NCI-H2196 treated with DMSO at 0.1 percent for 48 hours (cell line): ENCODE results near the gene ALDH7A1.
"Not testable (repeated sequence)": the region's sequence is repeated elsewhere in the genome, so short reads cannot be mapped to it uniquely, and the experiment has no call there.

ENCODE experiments used
- DNase-seq: peaks from one replicate; lab custom pipeline; 2025; ENCODE audit not compliant: unreplicated experiment; lab: John Stamatoyannopoulos, UW

ALDH7A1 gene

DNA sequence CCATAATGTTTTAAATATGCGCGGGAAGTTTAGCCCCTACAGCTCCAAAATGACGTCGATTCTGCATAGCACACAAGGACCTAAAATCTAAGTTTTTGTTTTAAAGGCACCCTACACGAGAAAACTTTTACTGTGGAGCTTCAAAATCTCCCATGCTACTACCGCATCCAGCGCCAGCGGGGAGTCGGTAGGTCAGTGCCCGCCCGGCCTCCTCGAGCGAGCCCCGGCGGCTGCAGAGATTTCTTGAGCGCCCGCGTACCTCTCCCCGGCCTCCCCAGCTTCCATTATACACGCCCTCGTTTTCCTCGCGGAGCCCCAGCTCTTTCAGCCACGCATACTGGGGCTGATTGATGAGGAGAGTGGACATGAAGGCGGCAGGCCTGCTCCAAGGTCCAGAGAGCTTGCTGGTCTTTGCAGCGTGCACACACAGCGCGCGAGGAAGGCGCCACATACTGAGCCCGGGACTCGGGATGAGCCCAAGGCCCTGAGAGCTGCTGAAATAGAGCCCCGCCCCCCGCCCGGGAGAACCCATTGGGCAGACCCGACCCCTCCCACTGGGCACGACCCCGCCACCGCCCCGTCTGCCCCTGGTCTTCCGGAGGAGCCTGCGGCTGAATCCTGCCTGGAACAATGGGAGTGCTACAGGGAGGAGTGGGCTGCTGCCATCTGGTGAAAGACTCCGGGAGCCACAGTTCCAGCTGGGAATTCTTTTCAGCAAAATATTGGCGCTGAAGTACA, at the start of gene ALDH7A1:
Gene ALDH7A1 (minus strand): TSS at position 472 of the 738 bp plus-strand sequence. CDS start 21 bp downstream, at position 451.
- no peak for DNase-seq

DNA sequence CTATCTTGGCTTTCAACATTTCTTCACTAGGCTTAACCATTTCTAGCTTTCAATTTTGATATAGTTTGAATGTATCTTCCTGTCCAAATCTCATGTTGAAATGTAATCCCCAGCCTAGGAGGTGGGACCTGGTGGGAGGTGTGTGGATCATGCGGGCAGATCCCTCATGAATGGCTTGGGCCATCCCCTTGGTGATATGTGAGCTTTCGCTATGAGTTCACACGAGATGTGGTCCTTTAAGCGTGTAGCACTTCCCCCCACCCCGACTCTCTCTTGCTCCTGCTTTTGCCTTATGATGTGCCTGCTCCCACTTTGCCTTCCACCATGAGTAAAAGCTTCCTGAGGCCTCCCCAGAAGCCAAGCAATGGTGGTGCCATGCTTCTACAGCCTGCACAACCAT, 46.4 kb upstream of the ALDH7A1 start:
- DNase-seq, result no peak

DNA sequence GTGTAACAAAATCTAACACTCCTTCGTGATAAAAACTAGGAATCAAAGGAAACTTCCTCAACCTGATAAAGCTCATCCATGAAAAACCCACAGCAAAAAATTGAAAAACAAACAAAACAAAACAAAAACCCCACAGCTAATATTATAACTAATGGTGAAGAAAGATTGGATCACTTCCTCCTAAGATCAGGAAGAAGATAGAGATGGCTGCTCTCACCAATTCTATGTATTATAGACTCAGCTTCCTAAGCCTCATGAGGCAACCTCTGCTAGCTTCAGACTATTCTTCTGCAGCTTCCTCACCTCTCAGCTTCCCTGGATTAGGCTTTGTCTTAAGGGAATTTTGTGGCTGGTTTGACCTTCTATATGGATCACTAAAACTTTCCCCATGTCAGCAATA, 45.8 kb upstream of the ALDH7A1 start:
- no peak for DNase-seq

DNA sequence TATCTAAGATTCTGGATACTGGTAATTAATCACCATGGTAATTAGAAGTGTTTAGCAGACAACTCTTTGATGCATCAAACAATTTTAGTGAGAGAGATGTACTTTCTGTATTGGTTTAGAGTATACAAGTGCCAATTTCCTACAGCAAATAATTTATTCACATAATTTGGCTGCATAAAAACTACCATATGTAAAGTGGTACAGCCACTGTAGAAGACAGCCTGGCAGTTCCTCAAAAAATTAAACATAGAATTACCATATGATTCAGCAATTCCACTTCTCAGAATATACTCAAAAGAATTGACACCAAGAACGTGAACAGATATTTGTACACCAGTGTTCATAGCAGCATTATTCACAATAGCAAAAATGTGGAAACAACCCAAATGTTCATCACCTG, 41.9 kb upstream of the ALDH7A1 start:
- DNase-seq, result no peak

DNA sequence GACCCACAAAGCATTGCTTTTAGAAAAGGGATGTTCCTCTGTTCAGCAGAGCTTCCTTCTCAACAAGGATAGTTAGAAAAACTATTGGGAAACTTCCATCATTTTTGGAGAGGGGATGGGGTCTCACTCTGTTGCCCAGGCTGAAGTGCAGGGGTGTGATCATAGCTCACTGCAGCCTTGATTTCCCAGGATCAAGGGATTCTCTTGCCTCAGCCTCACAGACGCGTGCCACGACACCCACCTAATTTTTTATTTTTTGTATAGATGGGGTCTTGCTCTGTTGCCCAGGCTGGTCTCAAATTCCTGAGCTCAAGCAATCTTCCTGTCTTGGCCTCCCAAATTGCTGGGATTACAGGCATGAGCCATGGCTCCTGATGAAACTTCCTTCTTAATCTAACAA, 40.6 kb upstream of the ALDH7A1 start:
- DNase-seq, result no peak

DNA sequence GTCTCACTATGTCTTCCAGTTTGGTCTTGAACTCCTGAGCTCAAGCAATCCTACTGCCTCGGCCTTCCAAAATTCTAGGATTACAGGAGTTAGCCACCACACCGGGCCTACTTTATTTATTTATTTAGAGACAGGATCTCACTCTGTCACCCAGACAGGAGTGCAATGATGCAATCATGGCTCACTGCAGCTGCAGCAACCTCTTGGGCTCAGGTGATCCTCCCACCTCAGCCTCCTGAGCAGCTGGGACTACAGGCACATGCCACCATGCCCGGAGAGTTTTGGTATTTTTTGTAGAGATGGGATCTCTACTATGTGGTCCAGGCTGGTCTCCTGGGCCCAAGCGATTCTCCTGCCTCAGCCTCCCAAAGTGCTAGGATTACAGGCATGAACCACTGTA, 38.5 kb upstream of the ALDH7A1 start:
- no peak for DNase-seq

DNA sequence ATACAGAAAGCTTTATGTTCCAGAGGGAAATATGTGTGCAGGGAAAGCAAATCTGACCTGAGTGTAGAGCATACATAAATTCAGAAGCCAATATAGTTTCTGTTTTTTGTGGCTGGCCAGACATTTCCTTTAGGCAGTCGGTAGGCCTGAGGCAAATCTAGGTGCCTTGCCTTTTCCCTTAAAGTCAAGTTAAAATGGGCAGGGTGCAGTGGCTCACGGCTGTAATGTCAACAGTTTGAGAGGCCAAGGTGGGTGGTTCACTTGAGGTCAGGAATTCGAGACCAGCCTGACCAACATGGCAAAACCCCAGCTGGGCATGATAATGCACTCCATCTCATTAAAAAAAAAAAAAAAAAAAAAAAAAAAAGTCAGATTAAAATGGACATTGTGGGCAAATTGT, 36.9 kb upstream of the ALDH7A1 start:
- DNase-seq, result no peak

DNA sequence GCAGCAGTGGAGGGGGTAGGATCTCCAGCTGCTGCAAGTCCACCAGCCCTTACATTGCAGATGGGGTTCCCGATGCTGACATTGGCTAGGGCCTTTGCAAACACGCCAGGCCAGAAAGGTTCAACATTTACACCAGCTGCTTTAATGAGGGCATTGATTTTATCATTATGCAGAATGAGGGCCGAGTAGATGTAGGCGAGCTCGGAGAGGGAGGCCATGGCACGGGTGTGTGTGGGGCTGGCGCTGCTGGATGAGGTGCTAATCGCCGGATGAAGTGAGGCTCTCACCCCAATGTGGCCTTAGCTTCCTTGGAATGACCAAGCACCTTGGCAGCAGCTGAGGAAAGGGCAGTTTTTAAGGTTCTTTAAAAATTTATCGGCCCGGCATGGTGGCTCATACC, 33.1 kb upstream of the ALDH7A1 start:
- no peak for DNase-seq

DNA sequence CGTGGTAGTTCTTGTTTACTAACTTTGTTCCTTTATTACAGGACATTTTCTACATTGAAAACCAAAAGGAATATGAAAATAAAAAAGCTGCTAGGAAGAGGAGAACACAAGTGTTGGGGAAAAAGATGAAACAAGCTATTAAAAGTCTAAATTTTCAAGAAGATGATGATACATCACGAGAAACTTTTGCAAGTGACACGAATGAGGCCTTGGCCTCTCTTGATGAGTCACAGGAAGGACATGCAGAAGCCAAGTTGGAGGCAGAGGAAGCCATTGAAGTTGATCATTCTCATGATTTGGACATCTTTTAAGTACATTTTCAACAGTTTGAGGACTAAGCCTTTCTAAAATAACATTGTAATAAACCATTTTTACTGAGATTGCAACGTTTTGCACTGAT, 29.5 kb upstream of the ALDH7A1 start:
- no peak for DNase-seq

DNA sequence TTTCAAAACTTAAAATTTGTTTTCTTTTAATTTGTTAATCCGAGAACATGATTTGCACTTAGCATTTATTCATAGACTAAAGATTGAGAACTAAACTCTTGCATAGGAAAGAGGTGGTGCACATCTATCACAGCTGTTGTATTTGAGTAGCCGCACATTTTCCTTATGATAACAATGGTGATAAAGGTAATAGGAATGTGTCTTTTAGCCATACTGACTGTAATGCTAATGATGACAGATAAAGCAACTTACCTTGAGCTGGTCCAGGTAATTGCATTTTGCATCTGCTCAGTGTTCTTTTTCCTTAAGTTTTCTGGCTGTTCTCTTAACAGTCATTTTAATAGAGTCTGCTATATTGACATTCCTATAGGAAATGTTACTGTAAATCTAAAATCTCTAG, 24.8 kb upstream of the ALDH7A1 start:
- no peak for DNase-seq

DNA sequence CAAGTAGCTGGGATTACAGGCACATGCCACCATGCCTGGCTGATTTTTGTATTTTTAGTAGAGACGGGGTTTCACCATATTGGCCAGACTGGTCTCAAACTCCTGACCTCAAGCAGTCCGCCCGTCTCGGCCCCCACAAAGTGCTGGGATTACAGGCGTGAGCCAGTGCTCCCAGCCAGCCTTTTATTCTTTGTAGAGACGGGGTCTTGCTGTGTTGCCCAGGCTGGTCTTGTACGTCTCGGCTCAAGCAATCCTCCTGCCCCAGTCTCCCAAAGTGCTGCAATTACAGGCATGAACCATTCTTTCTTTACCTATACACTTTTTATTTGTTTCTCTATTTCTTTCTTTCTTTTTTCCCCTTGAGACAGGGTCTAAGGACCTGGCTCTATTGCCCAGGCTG, 22.6 kb upstream of the ALDH7A1 start:
- DNase-seq, result not testable (repeated sequence)

DNA sequence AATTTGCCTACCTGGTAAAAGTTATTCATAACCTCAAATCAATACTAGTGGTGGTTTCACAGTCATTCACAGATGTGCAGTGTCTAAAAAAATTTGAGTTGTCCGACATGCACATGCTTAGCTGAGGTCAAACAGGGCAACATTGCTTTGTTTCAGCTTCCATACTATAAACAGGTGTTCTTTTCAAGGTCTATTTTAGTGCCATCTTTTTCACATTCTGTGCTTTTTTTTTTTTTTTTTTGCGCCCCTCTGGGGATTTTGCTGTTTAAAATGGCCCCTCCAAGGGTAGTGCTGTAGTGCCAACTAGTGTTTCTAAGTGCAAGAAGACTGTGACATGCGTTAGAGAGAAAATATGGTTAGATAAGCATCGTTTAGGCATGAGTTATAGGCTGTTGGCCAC, 20.3 kb upstream of the ALDH7A1 start:
- DNase-seq, result no peak

DNA sequence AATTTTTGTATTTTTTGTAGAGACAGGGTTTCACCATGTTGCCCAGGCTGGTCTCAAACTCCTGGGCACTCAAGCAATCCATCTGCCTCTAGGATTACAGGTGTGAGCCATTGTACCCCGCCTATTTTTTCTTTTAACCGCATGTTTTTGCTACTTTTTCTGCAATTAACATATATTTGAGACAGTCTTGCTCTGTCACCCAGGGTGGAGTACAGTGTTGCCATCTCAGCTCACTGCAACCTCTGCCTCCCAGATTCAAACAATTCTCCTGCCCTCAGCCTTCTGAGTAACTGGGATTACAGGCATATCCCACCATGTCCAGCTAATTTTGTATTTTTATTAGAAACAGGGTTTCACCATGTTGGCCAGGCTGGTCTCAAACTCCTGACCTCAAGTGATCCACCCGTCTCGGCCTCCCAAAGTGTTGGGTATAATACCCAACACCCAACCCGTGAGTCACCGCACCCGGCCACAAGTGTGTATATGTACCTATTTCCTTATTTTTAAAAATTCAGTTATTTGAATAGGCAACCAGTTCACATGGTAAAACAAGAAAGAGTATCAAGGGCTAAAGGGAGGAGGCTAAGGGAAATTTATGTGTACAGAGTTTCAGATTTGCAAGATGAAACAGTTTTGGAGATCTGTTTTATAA, 19.0 kb upstream of the ALDH7A1 start:
- no peak for DNase-seq

DNA sequence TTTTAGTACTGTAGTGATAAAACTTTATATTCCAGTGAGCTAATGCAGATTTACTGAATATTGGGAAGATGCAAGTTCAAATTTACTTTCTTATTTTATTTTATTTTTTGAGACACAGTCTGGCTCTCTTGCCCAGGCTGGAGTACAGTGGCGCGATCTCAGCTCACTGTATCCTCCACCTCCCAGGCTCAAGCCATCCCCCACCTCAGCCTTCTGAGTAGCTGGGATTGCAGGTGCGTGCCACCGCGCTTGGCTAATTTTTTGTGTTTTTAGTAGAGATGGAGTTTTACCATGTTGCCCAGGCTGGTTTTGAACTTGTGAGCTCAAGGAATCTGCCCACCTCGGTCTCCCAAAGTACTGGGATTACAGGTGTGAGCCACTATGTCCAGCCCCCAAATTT, 15.6 kb upstream of the ALDH7A1 start:
- no peak for DNase-seq

DNA sequence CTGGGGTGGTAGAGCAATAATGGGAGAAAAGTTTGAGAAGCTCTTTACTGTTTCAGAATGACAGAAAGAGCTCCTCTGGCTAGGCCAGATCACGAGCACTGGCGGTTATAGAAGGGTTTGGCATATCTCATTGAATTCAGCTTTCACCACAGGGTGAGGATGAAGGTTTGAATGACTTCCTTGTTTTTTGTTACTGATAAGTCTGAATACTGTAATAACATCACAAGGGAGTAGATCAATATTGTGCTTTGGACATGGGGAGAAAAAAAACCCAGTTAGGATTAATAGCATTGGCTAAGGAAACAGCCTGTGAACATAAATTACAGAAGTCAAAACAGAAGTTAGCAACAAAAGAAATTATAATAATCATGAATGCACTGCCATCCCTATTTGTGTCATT, 15.1 kb upstream of the ALDH7A1 start:
- DNase-seq, result no peak

DNA sequence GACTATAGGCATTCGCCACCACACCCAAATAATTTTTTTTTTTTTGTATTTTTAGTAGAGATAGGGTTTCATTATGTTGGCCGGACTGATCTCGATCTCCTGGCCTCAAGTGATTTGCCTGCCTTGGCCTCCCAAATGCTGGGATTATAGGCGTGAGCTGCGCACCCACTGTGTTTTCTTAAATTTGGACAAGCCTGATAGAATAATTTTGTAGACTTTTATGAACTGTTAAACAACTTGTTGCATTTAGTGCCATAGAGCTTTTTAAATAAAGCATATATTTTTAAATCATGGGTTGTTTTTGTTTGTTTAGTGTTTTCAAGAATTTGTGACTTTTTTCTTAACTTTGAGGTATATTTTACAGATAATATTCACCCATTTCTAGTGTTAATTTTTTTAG, 10.5 kb upstream of the ALDH7A1 start:
- DNase-seq, result no peak

DNA sequence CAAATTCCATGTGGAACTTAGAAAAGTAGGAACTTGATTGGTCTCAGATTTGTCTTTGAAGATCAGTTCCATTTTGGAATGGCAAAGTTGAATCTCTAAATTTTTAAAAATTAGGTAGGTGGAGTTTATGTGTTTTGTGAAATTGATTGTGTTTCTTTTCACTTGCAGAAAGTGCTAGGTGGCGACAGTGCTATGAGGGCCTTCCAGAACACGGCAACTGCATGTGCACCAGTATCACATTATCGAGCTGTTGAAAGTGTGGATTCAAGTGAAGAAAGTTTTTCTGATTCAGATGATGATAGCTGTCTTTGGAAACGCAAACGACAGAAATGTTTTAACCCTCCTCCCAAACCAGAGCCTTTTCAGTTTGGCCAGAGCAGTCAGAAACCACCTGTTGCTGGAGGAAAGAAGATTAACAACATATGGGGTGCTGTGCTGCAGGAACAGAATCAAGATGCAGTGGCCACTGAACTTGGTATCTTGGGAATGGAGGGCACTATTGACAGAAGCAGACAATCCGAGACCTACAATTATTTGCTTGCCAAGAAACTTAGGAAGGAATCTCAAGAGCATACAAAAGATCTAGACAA, 8.5 kb upstream of the ALDH7A1 start:
- no peak for DNase-seq

DNA sequence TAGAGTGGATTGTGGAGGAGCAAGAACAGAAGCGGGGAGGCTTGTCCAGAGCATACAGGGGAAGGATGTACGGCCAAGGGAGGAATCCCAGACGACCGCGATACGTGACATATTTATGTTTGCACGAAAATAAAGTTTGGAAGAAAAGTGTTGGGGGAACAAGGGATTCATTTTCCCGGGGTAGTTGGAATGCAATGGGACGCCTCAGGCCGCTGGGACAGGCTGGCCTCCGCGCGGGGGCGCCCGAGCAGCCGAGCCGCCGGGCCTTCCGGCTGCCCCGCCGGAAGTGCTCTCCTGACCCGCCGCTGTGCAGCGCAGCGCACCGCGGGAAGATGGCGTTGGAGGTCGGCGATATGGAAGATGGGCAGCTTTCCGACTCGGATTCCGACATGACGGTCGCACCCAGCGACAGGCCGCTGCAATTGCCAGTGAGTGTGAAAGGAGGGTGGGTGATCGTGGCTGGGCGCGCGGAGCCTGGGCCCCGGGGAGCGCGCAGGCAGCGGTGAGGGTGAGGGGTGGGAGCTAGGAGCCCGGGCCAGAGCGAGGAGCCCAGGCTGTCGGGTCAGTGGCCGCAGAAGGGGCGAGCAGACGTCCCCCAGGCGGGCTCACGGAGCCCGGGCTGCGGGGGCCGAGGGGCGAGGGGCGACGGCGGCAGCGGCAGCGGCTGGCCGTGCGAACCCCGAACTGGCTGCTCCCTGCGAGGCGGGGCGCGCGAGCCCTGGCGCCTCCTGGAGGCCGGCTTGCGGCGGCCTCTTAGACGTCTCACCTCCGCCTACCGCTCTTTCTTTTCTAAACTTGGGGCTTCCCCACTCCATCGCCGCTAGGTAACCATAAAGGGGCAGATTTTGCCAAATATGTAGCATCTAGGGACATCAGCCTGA, 5.9 kb upstream of the ALDH7A1 start, which contains the start of gene PHAX:
Gene PHAX (plus strand): TSS at position 317 of the 881 bp plus-strand sequence. CDS start 16 bp downstream, at position 333.
- peak; percentile 55 for DNase-seq

DNA sequence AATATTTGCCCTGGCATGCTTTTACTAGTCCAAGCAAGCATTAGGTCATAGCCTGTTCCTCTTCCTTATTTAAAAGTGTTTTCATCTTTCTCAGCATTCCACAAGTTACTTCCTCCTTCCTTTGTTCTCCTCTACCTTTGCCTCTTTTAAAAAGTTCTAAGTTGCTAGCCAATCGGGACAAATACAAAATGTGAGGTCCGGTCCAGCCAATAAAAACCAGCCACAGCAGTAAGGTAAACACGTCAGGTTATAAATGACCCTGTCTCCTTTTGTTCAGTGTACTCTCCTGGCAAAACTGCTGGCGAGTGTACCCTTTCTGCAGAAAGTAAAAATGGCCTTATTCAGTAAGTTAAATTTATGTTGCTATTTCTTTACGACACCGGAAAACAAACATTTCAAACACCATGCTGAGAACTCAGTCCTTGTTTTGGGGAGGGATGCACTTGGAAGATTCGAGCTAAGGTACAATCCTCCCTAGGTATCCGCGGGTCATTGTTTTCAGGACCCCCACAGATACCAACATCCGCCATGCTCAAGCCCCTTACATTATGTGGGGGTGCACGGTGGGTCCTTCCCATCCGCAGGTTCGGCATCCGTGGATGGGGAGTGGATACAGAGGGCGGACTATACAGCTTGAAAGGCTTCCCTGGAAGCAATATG, 5.1 kb upstream of the ALDH7A1 start:
- DNase-seq, result not testable (repeated sequence)

DNA sequence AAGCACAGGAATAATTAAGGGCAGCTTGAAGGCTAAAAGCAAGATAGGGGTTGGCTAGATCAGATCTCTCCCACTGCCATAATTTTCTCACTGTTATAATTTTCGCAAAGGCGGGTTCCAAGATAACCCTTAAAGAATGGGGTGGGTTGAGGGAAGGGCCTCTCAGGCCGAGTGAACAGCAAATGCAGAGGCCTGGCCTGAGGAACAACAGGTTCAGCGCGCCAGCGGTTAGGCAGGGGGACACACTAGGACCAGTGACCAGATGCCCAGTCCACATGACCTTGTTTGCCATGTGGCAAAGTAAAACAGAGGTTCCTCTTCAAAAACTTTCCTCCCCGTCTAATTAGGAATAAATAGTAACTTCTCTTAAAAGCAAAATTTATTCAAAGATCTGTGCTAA, 4.5 kb upstream of the ALDH7A1 start:
- no peak for DNase-seq

DNA sequence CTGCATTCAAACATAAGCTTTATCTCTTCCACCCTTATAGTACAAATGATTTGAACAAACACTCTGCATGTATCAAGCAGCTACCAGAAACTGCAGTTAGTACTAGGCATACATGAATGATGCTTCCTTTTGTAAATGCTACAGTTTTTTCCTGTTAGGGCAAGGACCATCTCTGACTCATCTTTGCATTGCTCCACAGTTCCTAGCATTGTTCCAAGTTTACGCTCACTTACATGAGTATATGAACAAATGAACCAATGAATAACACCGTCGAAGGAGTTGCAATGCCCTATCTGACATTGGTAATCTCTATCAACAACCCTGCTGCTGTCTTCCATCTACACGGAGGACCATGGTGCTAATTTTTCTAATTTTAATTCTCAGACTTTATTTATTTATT, 2.1 kb upstream of the ALDH7A1 start:
- DNase-seq, result no peak
